ENCODE results near the gene CGB7.

The CGB7 gene

GRCh38 chr19:49014870-49015255 lies 42.7 kb downstream of the CGB7 start:
- DNase-seq = no peak

- no peak for DNase-seq
These were observed 43.3 kb downstream of the CGB7 start for GRCh38 chr19:49014123-49014869.

DNA sequence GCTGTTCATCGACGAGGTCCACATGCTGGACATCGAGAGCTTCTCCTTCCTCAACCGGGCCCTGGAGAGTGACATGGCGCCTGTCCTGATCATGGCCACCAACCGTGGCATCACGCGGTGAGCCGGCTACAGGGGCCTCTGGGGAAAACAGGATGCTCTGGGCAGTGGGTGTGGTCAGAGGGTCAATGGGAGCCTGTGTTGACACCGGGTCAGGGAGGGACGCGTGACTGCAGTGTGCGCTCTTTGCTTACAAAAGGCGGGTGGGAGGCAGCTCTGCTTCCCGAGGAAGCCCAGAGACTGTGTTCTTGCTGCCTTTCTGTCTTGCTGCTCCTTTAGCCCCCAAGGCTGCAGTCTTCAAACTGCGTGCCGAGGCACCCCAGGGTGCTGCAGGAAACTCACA lies 46.4 kb downstream of the CGB7 start:
- no peak for DNase-seq

DNA sequence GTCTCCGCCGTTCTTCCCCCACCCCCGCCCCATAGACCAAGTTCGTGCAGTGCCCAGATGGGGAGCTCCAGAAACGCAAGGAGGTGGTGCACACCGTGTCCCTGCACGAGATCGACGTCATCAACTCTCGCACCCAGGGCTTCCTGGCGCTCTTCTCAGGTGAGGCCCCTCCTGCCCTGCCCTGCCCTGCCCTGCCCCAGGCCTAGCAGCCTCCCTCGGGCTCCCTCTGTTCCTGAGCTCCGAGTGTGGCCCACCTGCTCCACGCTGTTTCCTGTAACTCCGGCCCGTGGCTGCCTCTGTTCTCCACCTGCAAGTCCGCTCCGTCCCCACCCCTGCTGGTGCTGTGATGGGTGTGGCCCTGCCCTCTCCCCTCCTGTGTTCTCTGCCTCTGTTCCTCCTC lies 47.1 kb downstream of the CGB7 start:
- no peak for DNase-seq

- DNase-seq = no peak
These were observed 47.7 kb downstream of the CGB7 start for GRCh38 chr19:49009828-49010227.

GRCh38 chr19:49006905-49007304 lies 50.6 kb downstream of the CGB7 start:
- DNase-seq = no peak

- no peak for DNase-seq
These were observed 52.5 kb downstream of the CGB7 start for GRCh38 chr19:49004964-49005614.
